Testis (tissue), 3 donors: ENCODE measurements around the gene MOV10L1. TPM values are rescaled to one million over a fixed set of nuclear protein-coding genes. Genes with fewer than 3 reads are reported as not detected.

Experiments used
- DNase-seq: peaks from one replicate; pipeline ENCODE4 v3.0.0-alpha.2; 2019
- H3K27ac ChIP-seq, 2 donors: fragments of 200-600 bp; sonication (generic); one replicate each; pipeline ENCODE4 v1.5.1; 2019
- H3K27me3 ChIP-seq: fragments of 200-600 bp; sonication (generic); one replicate; pipeline ENCODE4 v1.5.1; 2019
- H3K36me3 ChIP-seq: fragments of 200-600 bp; sonication (generic); one replicate; pipeline ENCODE4 v1.5.1; 2017; ENCODE audit warnings: low read depth; ENCODE audit errors: missing control alignments
- H3K4me1 ChIP-seq: fragments of 200-600 bp; sonication (generic); one replicate; pipeline ENCODE4 v1.5.1; 2019
- H3K4me3 ChIP-seq, 2 donors: fragments of 200-600 bp; sonication (generic); one replicate each; pipeline ENCODE4 v1.5.1; 2017 to 2019
- H3K9me3 ChIP-seq: fragments of 200-600 bp; sonication (generic); one replicate; pipeline ENCODE4 v1.5.1; 2017
- POLR2A ChIP-seq: fragments of 450-650 bp; IDR thresholded peaks from one replicate; pipeline ENCODE4 v1.6.1; 2017; ENCODE audit warnings: antibody characterized with exemption, mild to moderate bottlenecking, moderate library complexity
- WGBS, 2 donors: methylation state at CpG; one replicate each; pipeline ENCODE4 v1.1.5; 2018; 5-methylcytosine and 5-hydroxymethylcytosine counted together
- intact Hi-C: fragments of 100-400 bp; cut with DNase I; formaldehyde crosslinking; loops from one replicate; pipeline ENCODE4 v1.15.1; 2023; ENCODE audit warnings: low total_unique reads
- polyA plus RNA-seq: library from polyadenylated mRNA; stranded (reverse); fragments of 350-450 nt; fragmentation: Illumina TruSeq; extraction: RNeasy Lipid Tissue Mini Kit (QIAGEN cat#74804); gene quantifications from one replicate; pipeline ENCODE4 v1.2.3, GENCODE V29; 2014; ENCODE audit warnings: low read depth, low replicate concordance; ENCODE audit not compliant: insufficient read depth
- total RNA-seq, 2 donors: library from RNA; depleted of rRNA; stranded (reverse); fragments of >200 nt; gene quantifications; one replicate each; pipeline ENCODE4 v1.2.3, GENCODE V29; 2016
- TF ChIP-seq, protein P1 (sequence below), 3 experiments: fragments of 450-650 bp in 2 of 3; fragments of 200-600 bp in 1 of 3; sonication (generic) in 1 of 3; IDR thresholded peaks; one replicate each; pipeline ENCODE4 v1.5.1; 2016 to 2019; ENCODE audit warnings: antibody characterized with exemption in 3 of 3, mild to moderate bottlenecking in 2 of 3, moderate library complexity in 1 of 3

MOV10L1 gene
- total and polyA plus RNA-seq, 3 donors from 2014 or later: 48.4 to 73.3 (median 62.4) TPM

DNA sequence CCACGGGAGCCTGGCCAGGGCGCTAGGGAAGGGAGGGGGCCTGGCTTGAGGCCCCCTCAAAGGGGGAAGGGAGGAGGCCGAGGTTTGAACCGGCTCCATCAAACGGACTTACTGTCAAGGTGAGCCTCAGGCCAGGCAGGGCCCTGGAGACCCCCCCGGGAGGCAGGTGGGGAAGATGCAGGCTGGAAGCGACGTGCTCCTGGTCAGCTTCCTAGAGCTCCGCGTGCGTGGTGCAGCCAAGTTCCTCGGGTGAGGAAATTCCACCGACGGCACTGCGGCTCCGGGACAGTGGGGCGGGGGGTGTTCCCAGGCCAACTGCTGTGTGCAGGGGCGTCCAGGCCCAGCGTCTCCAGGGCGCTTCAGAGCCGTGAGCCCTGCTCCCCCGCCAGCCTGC, 88.7 kb downstream of the MOV10L1 start:
- H3K36me3 ChIP-seq: no peaks in the 10 kb centered on the region
- no peaks in the 10 kb centered on the region for H3K9me3 ChIP-seq
- no peak for DNase-seq
- no peak overlapping the region for H3K27ac ChIP-seq
- H3K4me1 ChIP-seq: no peaks in the 10 kb centered on the region
- H3K27me3 ChIP-seq: no peaks in the 10 kb centered on the region
- no peak for TF ChIP-seq POLR2A
- TF ChIP-seq, protein P1, sequence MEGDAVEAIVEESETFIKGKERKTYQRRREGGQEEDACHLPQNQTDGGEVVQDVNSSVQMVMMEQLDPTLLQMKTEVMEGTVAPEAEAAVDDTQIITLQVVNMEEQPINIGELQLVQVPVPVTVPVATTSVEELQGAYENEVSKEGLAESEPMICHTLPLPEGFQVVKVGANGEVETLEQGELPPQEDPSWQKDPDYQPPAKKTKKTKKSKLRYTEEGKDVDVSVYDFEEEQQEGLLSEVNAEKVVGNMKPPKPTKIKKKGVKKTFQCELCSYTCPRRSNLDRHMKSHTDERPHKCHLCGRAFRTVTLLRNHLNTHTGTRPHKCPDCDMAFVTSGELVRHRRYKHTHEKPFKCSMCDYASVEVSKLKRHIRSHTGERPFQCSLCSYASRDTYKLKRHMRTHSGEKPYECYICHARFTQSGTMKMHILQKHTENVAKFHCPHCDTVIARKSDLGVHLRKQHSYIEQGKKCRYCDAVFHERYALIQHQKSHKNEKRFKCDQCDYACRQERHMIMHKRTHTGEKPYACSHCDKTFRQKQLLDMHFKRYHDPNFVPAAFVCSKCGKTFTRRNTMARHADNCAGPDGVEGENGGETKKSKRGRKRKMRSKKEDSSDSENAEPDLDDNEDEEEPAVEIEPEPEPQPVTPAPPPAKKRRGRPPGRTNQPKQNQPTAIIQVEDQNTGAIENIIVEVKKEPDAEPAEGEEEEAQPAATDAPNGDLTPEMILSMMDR (IDR thresholded peaks at IDR 0.05): no peak
- peak overlapping the region in 1 of 2 donors; percentile 38 for H3K4me3 ChIP-seq
- intact Hi-C loops: no loop called here
- 10 to 41% methylated on average over 2 to 22 of the region's 22 CpGs for WGBS, 2 donors

DNA sequence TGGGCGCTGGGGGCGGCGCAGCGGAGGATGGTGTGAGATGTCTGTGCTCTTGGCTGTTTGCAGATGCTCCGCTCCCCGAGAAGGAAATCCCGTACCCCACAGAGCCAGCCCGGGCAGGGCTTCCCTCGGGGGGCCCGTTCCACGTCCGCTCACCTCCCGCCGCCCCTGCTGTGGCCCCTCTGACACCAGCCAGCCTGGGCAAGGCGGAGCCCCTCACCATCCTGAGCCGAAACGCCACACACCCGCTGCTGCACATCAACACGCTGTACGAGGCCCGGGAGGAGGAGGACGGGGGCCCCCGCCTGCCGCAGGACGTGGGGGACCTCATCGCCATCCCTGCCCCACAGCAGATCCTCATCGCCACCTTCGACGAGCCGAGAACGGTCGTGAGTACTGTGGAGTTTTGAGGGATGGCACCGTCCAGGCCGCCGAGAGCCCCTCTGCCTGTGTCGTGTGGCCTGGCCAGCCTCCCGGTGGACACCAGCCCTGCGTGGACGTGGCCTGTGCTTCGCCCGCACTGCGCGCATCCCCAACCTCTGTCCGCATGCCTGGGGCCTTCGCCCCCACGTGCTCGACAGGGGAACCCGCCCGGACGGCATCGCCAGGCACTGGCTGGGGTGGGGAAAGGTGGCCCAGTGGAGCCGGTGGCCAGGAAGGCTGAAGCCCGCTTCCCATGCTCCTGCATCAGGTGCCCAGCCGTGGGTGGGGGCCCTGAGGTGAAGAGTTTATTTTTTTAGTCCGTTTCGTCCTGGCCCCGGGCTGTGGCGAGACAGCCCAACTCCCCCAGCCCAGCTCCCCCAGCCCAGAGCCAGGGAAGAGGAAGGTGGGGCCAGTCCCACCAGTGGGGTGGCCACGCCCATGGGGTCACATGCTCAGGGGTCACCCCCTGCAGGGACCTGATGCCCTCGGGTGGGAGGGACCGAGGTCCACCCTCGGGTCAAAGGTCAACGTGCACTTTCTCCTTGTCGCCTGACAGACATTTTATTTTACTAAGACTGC, 89.4 kb downstream of the MOV10L1 start:
- Histone ChIP-seq H3K27me3 (no peaks in the 10 kb centered on the region), H3K27ac (no peak overlapping the region), H3K4me3 (peak overlapping the region in 1 of 2 donors; percentile 38), H3K9me3 (no peaks in the 10 kb centered on the region), H3K36me3 (no peaks in the 10 kb centered on the region), H3K4me1 (peaks cover 4% of the 10 kb centered on the region)
- DNase-seq: no peak
- 56 to 64% methylated on average over 9 to 59 of the region's 64 CpGs for WGBS, 2 donors
- TF ChIP-seq, protein P1 (IDR thresholded peaks at IDR 0.05): no peak
- TF ChIP-seq POLR2A: no peak
- intact Hi-C loops: no loop called here

GRCh38 chr22:50179937-50180726, 90.3 kb downstream of the MOV10L1 start:
- DNase-seq: no peak
- intact Hi-C loops: no loop called here

GRCh38 chr22:50180727-50181521, 91.1 kb downstream of the MOV10L1 start:
- H3K4me3 ChIP-seq: no peak overlapping the region
- 92 to 93% methylated on average over 26 to 27 of the region's 27 CpGs for WGBS, 2 donors
- H3K36me3 ChIP-seq: no peaks in the 10 kb centered on the region
- H3K4me1 ChIP-seq: peaks cover 8% of the 10 kb centered on the region
- no peak for DNase-seq
- no peaks in the 10 kb centered on the region for H3K27me3 ChIP-seq
- intact Hi-C loops: no loop called here
- TF ChIP-seq POLR2A: no peak
- TF ChIP-seq, protein P1 (IDR thresholded peaks at IDR 0.05): no peak
- H3K9me3 ChIP-seq: no peaks in the 10 kb centered on the region
- no peak overlapping the region for H3K27ac ChIP-seq

More at GRCh38 chr22:50179937-50180726, 90.3 kb downstream of the MOV10L1 start:
- WGBS, 2 donors: 85 to 86% methylated on average over 22 to 39 of the region's 39 CpGs
- H3K9me3 ChIP-seq: no peaks in the 10 kb centered on the region
- H3K27me3 ChIP-seq: no peaks in the 10 kb centered on the region
- peaks cover 8% of the 10 kb centered on the region for H3K4me1 ChIP-seq
- H3K27ac ChIP-seq: no peak overlapping the region
- no peaks in the 10 kb centered on the region for H3K36me3 ChIP-seq
- no peak overlapping the region for H3K4me3 ChIP-seq
- TF ChIP-seq, protein P1 (IDR thresholded peaks at IDR 0.05): no peak
- no peak for TF ChIP-seq POLR2A
